Loucy (cell line): ENCODE results near the gene KCNT1.

ENCODE experiments used
- H2AFZ ChIP-seq: fragments of 200-600 bp; sonication (generic); 2 replicates; pipeline ENCODE4 v1.6.0; 2016; ENCODE audit warnings: antibody characterized with exemption, mild to moderate bottlenecking, low read length, moderate library complexity
- H3F3A ChIP-seq: fragments of 200-600 bp; 2 replicates; pipeline ENCODE4 v1.6.0; 2016; ENCODE audit warnings: antibody characterized with exemption, low read depth, mild to moderate bottlenecking
- H3K27me3 ChIP-seq: fragments of 200-600 bp; sonication (generic); 2 replicates; pipeline ENCODE4 v1.6.1; 2014; ENCODE audit warnings: low read length, mild to moderate bottlenecking; ENCODE audit not compliant: insufficient read depth, poor library complexity, severe bottlenecking
- H3K36me3 ChIP-seq: fragments of 200-600 bp; sonication (generic); 2 replicates; pipeline ENCODE4 v1.6.1; 2016; ENCODE audit warnings: low read length; ENCODE audit not compliant: insufficient read depth
- H3K4me1 ChIP-seq: fragments of 200-600 bp; sonication (generic); 2 replicates; pipeline ENCODE4 v1.5.1; 2014; ENCODE audit warnings: low read length, mild to moderate bottlenecking; ENCODE audit not compliant: insufficient read depth, poor library complexity, severe bottlenecking
- H3K4me2 ChIP-seq: fragments of 200-600 bp; sonication (generic); 2 replicates; pipeline ENCODE4 v1.6.0; 2014; ENCODE audit warnings: antibody characterized with exemption, low read length, low read depth, mild to moderate bottlenecking; ENCODE audit not compliant: poor library complexity, severe bottlenecking
- H3K4me3 ChIP-seq: fragments of 200-600 bp; sonication (generic); 2 replicates; pipeline ENCODE4 v1.5.1; 2014; ENCODE audit warnings: low read length, mild to moderate bottlenecking, mixed read lengths; ENCODE audit not compliant: poor library complexity, severe bottlenecking
- H3K79me2 ChIP-seq: fragments of 200-600 bp; sonication (generic); 2 replicates; pipeline ENCODE4 v1.6.1; 2014; ENCODE audit warnings: low read length; ENCODE audit not compliant: insufficient read depth
- H3K9ac ChIP-seq: fragments of 200-600 bp; sonication (generic); 2 replicates; pipeline ENCODE4 v1.6.0; 2014; ENCODE audit warnings: mild to moderate bottlenecking, low read depth, low read length, moderate library complexity; ENCODE audit not compliant: poor library complexity, severe bottlenecking
- H3K9me2 ChIP-seq: fragments of 200-600 bp; sonication (generic); replicated peaks from 2 replicates; pipeline ENCODE4 v1.6.1; 2016; ENCODE audit warnings: low read depth, low read length, mixed read lengths
- H3K9me3 ChIP-seq: fragments of 200-600 bp; sonication (generic); 2 replicates; pipeline ENCODE4 v1.6.1; 2014; ENCODE audit warnings: mild to moderate bottlenecking, antibody characterized with exemption, low read length, low read depth; ENCODE audit not compliant: insufficient read depth
- H4K20me1 ChIP-seq: fragments of 200-600 bp; sonication (generic); 2 replicates; pipeline ENCODE4 v1.6.0; 2014; ENCODE audit warnings: antibody characterized with exemption, low read length, mild to moderate bottlenecking; ENCODE audit not compliant: insufficient read depth, poor library complexity, severe bottlenecking
- EZH2phosphoT487 ChIP-seq: fragments of 200-600 bp; IDR thresholded peaks from 2 replicates; pipeline ENCODE4 v1.6.1; 2018; ENCODE audit warnings: antibody characterized with exemption, mild to moderate bottlenecking, moderate library complexity, borderline replicate concordance
- TF ChIP-seq, protein P1 (sequence below): fragments of 200-600 bp; sonication (generic); conservative IDR thresholded peaks from 2 replicates; pipeline ENCODE4 v1.5.1; 2014; ENCODE audit warnings: mild to moderate bottlenecking, antibody characterized with exemption, low read length

The KCNT1 gene

DNA sequence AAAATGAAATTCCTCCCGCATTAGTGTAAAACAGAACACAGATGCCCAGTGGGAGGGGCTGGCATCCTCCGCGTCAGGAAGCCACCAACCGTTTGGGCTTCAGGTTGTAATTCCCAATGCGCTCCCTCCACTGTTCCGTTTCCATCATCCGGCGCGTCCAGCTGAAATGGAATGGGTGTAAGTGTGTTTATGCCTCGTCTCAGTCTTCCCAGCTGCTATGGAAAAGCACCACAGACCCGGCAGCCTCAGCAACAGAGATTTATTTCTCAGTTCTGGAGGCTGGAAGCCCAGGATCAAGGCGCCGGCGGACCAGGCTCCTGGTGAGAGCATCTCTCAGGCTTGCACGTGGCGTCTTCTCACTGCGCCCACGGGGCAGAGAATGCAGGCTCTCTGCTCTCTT, 20.4 kb downstream of the KCNT1 start:
- no peaks in the 10 kb centered on the region for H3K79me2 ChIP-seq
- no peak overlapping the region for H3K4me3 ChIP-seq
- no peak overlapping the region for H3K9ac ChIP-seq
- H3K4me2 ChIP-seq = no peak overlapping the region
- H3K9me3 ChIP-seq = no peaks in the 10 kb centered on the region; the same call in 1 of the 2 replicates
- H3K27me3 ChIP-seq = no peaks in the 10 kb centered on the region
- H4K20me1 ChIP-seq = no peaks in the 10 kb centered on the region
- H3K36me3 ChIP-seq = no peaks in the 10 kb centered on the region
- H3K9me2 ChIP-seq = no peaks in the 10 kb centered on the region
- H3F3A ChIP-seq = no peaks in the 10 kb centered on the region
- H3K4me1 ChIP-seq = no peaks in the 10 kb centered on the region
- H2AFZ ChIP-seq = no peak overlapping the region
- no peak for TF ChIP-seq EZH2phosphoT487
- TF ChIP-seq, protein P1, sequence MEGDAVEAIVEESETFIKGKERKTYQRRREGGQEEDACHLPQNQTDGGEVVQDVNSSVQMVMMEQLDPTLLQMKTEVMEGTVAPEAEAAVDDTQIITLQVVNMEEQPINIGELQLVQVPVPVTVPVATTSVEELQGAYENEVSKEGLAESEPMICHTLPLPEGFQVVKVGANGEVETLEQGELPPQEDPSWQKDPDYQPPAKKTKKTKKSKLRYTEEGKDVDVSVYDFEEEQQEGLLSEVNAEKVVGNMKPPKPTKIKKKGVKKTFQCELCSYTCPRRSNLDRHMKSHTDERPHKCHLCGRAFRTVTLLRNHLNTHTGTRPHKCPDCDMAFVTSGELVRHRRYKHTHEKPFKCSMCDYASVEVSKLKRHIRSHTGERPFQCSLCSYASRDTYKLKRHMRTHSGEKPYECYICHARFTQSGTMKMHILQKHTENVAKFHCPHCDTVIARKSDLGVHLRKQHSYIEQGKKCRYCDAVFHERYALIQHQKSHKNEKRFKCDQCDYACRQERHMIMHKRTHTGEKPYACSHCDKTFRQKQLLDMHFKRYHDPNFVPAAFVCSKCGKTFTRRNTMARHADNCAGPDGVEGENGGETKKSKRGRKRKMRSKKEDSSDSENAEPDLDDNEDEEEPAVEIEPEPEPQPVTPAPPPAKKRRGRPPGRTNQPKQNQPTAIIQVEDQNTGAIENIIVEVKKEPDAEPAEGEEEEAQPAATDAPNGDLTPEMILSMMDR = no peak

DNA sequence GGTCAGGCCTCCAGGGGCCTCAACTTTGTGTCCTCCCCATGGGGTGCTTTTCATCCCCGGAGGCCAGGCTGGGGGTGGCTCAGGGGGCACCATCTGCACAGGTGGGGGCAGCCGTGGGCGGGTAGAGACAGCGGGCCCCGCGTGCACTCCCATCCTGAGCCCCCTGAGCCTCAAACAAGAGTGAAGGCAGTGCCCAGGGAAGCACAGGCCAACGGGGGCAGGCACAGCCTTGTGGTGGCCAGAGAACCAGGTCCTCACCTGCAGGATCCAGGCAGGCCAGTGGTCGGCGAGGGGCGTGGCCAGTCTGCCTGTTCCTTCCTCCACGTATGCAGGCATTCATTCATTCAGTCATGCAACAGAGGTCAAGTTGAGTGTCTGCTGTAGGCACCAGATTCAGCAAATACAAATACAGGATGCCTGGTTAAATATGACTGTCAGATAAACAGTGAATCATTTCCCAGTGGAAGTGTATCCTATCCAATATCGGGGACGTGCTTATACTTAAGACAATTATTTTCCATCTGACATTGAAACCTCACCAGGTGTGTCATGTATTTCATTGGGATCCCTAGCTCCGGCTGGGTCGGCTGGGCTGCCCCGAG, 22.3 kb downstream of the KCNT1 start:
- Histone ChIP-seq H3K79me2 (no peaks in the 10 kb centered on the region), H3K4me3 (no peak overlapping the region), H3K4me1 (no peaks in the 10 kb centered on the region), H3K4me2 (no peak overlapping the region), H3K27me3 (no peaks in the 10 kb centered on the region), H3K9me2 (no peaks in the 10 kb centered on the region), H4K20me1 (no peaks in the 10 kb centered on the region), H3F3A (no peaks in the 10 kb centered on the region), H2AFZ (no peak overlapping the region), H3K36me3 (no peaks in the 10 kb centered on the region), H3K9me3 (no peaks in the 10 kb centered on the region; the same call in 1 of the 2 replicates), H3K9ac (no peak overlapping the region)
- TF ChIP-seq, protein P1 = no peak
- no peak for TF ChIP-seq EZH2phosphoT487

DNA sequence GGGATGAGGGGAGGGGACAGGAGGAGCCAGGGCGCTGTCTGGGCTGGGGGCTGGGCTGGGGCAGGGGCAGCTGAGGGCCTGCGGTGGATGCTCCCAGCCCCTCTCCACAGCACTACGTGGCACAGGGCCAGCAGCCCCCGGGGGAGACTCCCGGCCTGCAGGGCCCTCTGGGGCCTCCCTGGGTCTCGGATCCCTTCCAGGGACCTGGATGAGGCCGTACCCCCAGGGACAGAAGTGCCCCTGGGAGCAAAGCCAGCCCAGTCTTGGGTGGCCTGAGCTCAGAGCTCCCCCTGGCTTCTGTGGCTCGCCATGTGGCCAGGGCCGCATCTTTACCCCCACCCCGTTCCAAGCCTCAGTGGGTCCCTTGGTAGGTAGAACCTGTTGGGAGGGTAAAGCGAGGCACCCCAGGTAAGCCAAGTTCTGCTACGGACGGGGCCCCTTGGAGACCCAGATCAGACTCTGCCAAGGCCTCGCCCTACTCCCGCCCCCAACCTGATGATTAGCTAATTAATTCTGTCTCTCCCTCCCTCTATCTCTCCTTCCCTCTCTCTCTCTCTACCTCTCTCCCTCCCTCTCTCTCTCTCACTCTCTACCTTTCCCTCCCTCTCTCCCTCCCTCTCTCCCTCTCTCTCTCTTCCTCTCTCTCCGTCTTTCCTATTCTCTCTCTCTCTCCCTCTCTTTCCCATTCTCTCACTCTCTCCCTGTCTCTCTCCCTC, 24.3 kb downstream of the KCNT1 start:
- no peak overlapping the region for H3K9ac ChIP-seq
- H4K20me1 ChIP-seq = no peaks in the 10 kb centered on the region
- H3K36me3 ChIP-seq = no peaks in the 10 kb centered on the region
- H3K9me3 ChIP-seq = peaks cover 2% of the 10 kb centered on the region; the same call in 1 of the 2 replicates
- no peak overlapping the region for H3K4me2 ChIP-seq
- H2AFZ ChIP-seq = no peak overlapping the region
- no peaks in the 10 kb centered on the region for H3K79me2 ChIP-seq
- no peaks in the 10 kb centered on the region for H3K9me2 ChIP-seq
- H3F3A ChIP-seq = no peaks in the 10 kb centered on the region
- no peaks in the 10 kb centered on the region for H3K4me1 ChIP-seq
- no peak overlapping the region for H3K4me3 ChIP-seq
- no peak for TF ChIP-seq EZH2phosphoT487
- TF ChIP-seq, protein P1 = no peak
- H3K27me3 ChIP-seq = no peaks in the 10 kb centered on the region
